GM12878 (cell line): ENCODE results near the gene UBR3. TPM values are rescaled to one million over a fixed set of nuclear protein-coding genes. Genes with fewer than 3 reads are reported as not detected.
"Not testable (repeated sequence)": the region's sequence is repeated elsewhere in the genome, so short reads cannot be mapped to it uniquely, and the experiment has no call there.

Experiments used
- ATAC-seq: fragments of 200-7000 bp; cut with Tn5 transposase; 3 replicates; pipeline ENCODE4 v1.9.1; 2020; ENCODE audit warnings: mild to moderate bottlenecking, moderate library complexity
- BruUV-seq: library from RNA; stranded (reverse); fragments of 400-500 nt; replicated peaks from 2 replicates; lab custom pipeline; 2021; lab: Mats Ljungman, UMichigan
- CTCF ChIA-PET: fragments of 300-600 bp; sonication (Branson Sonifier 250); formaldehyde crosslinking; extraction: SDS; loops from one replicate; lab custom pipeline; 2021; ENCODE audit warnings: inconsistent platforms; lab: Yijun Ruan, JAX
- POLR2A ChIA-PET: fragments of 350-600 bp; formaldehyde crosslinking; extraction: SDS; loops from one replicate; lab custom pipeline; 2021; ENCODE audit warnings: inconsistent platforms; lab: Charles Lee
- RAD21 ChIA-PET: fragments of 300-600 bp; sonication (Branson Sonifier 250); formaldehyde crosslinking; loops from one replicate; lab custom pipeline; 2023; ENCODE audit warnings: antibody characterized with exemption; ENCODE audit not compliant: unreplicated experiment; lab: Charles Lee
- SMC1A ChIA-PET: fragments of 300-600 bp; sonication (Branson Sonifier 250); formaldehyde crosslinking; loops from one replicate; lab custom pipeline; 2023; ENCODE audit not compliant: unreplicated experiment, uncharacterized antibody; lab: Charles Lee
- DNase-seq: peaks from one replicate; pipeline ENCODE4 v3.0.0-alpha.2; 2011; ENCODE audit warnings: low read depth, low spot score
- FAIRE-seq: peaks from 3 replicates; lab custom pipeline; 2011; peaks lifted over from hg19 to GRCh38; lab: Jason Lieb, UNC
- H2AFZ ChIP-seq: 2 replicates; pipeline ENCODE4 v1.6.0; 2011; ENCODE audit warnings: low read depth, low read length, control low read depth; ENCODE audit not compliant: control insufficient read depth
- H3K27ac ChIP-seq: 2 replicates; pipeline ENCODE4 v1.5.1; 2011; ENCODE audit warnings: control low read depth; ENCODE audit not compliant: control insufficient read depth, insufficient read depth
- H3K27me3 ChIP-seq, 2 experiments: replicated peaks in 1 of 2; 2 replicates each; pipeline versions ENCODE4 v1.6.0 to v1.6.1; 2011; ENCODE audit warnings: low read length in 1 of 2; ENCODE audit not compliant: control insufficient read depth in 2 of 2, insufficient read depth in 2 of 2
- H3K36me3 ChIP-seq, 2 experiments: 2 replicates each; pipeline ENCODE4 v1.5.1; 2011; ENCODE audit warnings: low read length in 1 of 2; ENCODE audit not compliant: control insufficient read depth in 2 of 2, insufficient read depth in 2 of 2
- H3K4me1 ChIP-seq: 2 replicates; pipeline ENCODE4 v1.6.1; 2011; ENCODE audit warnings: mild to moderate bottlenecking, low read length, moderate library complexity, mixed read lengths; ENCODE audit not compliant: control insufficient read depth, insufficient read depth
- H3K4me2 ChIP-seq: 2 replicates; pipeline ENCODE4 v1.6.0; 2011; ENCODE audit warnings: control low read depth; ENCODE audit not compliant: control insufficient read depth, insufficient read depth
- H3K4me3 ChIP-seq: fragments of 200-600 bp; sonication (generic); 2 replicates; pipeline ENCODE4 v1.5.1; 2016
- H3K79me2 ChIP-seq: 2 replicates; pipeline ENCODE4 v1.6.0; 2011; ENCODE audit warnings: low read length; ENCODE audit not compliant: control insufficient read depth, insufficient read depth
- H3K9ac ChIP-seq: 2 replicates; pipeline ENCODE4 v1.8.0; 2011; ENCODE audit warnings: low read length, control low read depth, mixed read lengths; ENCODE audit not compliant: control insufficient read depth, insufficient read depth
- H3K9me3 ChIP-seq: replicated peaks from 3 replicates; pipeline ENCODE4 v1.5.1; 2011; ENCODE audit warnings: mild to moderate bottlenecking, low read length; ENCODE audit not compliant: control insufficient read depth, insufficient read depth
- H4K20me1 ChIP-seq: 2 replicates; pipeline ENCODE4 v1.6.0; 2011; ENCODE audit not compliant: control insufficient read depth, insufficient read depth
- DPF2 ChIP-seq: fragments of 450-650 bp; IDR thresholded peaks from 2 replicates; pipeline ENCODE4 v1.6.1; 2017; ENCODE audit warnings: mild to moderate bottlenecking
- GATAD2B ChIP-seq: fragments of 450-650 bp; conservative IDR thresholded peaks from 2 replicates; pipeline ENCODE4 v1.6.1; 2017; ENCODE audit warnings: low read depth, mild to moderate bottlenecking, moderate library complexity
- IKZF2 ChIP-seq, 2 experiments: fragments of 450-650 bp; IDR thresholded peaks; 2 replicates each; pipeline ENCODE4 v1.6.1; 2017; ENCODE audit warnings: mild to moderate bottlenecking in 2 of 2, moderate library complexity in 2 of 2
- MTA3 ChIP-seq: IDR thresholded peaks from 2 replicates; pipeline ENCODE4 v1.6.1; 2012; ENCODE audit warnings: low read length, inconsistent platforms, borderline replicate concordance
- PAX8 ChIP-seq: fragments of 450-650 bp; IDR thresholded peaks from 2 replicates; pipeline ENCODE4 v1.6.1; 2017; ENCODE audit warnings: mild to moderate bottlenecking, moderate library complexity
- SUZ12 ChIP-seq: fragments of 200-600 bp; sonication (generic); IDR thresholded peaks from one replicate; pipeline ENCODE4 v1.6.1; 2018; ENCODE audit warnings: antibody characterized with exemption, mild to moderate bottlenecking; ENCODE audit not compliant: unreplicated experiment
- TCF3 ChIP-seq: IDR thresholded peaks from 2 replicates; pipeline ENCODE4 v1.6.1; 2012; ENCODE audit warnings: low read depth, mild to moderate bottlenecking, low read length, borderline replicate concordance; ENCODE audit not compliant: insufficient read depth
- ZNF207 ChIP-seq: fragments of 450-650 bp; IDR thresholded peaks from 2 replicates; pipeline ENCODE4 v1.6.1; 2014; ENCODE audit warnings: antibody characterized with exemption, mild to moderate bottlenecking, borderline replicate concordance
- WGBS: methylation state at CpG from one replicate; pipeline ENCODE4 v1.1.6; 2016; ENCODE audit warnings: low lambda C conversion rate; ENCODE audit not compliant: insufficient replicate concordance, insufficient coverage; ENCODE audit errors: missing lambda C conversion rate; 5-methylcytosine and 5-hydroxymethylcytosine counted together
- in situ Hi-C: fragments of 300-500 bp; cut with MboI; formaldehyde crosslinking; loops from 9 replicates; pipeline ENCODE4 v1.14.3; 2018; ENCODE audit warnings: mixed read lengths
- intact Hi-C: fragments of 100-400 bp; cut with micrococcal nuclease; formaldehyde crosslinking; loops from one replicate; pipeline ENCODE4 v1.14.2; 2022; ENCODE audit not compliant: unreplicated experiment
- polyA plus RNA-seq, 11 experiments: library from polyadenylated mRNA; depleted of rRNA in 4 of 11; unstranded in 6 of 11; stranded (reverse) in 5 of 11; fragments of >200 nt; fragmentation: Nextera tagmentation in 4 of 11; fragmentation: Illumina TruSeq in 1 of 11; extraction: Ambion mirVana in 4 of 11; extraction: Trizol in 1 of 11; gene quantifications; 1 replicate in 1 of 11; 2 replicates in 10 of 11; pipeline versions ENCODE4 v1.2.1 to v1.2.3, GENCODE V29; 2011 to 2016; ENCODE audit warnings: inconsistent platforms in 2 of 11, missing spikeins in 2 of 11, low read depth in 1 of 11
- total RNA-seq, 4 experiments: library from RNA; depleted of rRNA in 3 of 4; stranded (reverse); fragments of >200 nt in 3 of 4; fragmentation: Illumina TruSeq in 1 of 4; extraction: Trizol in 1 of 4; gene quantifications; 2 replicates each; pipeline versions ENCODE4 v1.2.1 to v1.2.3, GENCODE V29; 2013 to 2021
- TF ChIP-seq, protein P1 (sequence below): fragments of 450-650 bp; IDR thresholded peaks from 2 replicates; pipeline ENCODE4 v1.6.1; 2017; ENCODE audit warnings: mild to moderate bottlenecking, moderate library complexity
- TF ChIP-seq, protein P2 (sequence below): IDR thresholded peaks from 2 replicates; pipeline ENCODE4 v1.6.1; 2011; ENCODE audit warnings: mild to moderate bottlenecking, low read depth, low read length, moderate library complexity; ENCODE audit not compliant: insufficient replicate concordance

Gene UBR3
- total and polyA plus RNA-seq, 10 of the 15 experiments (the other 5 are each of a cell fraction or from before 2014, with no cell fraction given), result 3.8 to 22.9 (median 11.2) TPM

- TF ChIP-seq, protein P1, sequence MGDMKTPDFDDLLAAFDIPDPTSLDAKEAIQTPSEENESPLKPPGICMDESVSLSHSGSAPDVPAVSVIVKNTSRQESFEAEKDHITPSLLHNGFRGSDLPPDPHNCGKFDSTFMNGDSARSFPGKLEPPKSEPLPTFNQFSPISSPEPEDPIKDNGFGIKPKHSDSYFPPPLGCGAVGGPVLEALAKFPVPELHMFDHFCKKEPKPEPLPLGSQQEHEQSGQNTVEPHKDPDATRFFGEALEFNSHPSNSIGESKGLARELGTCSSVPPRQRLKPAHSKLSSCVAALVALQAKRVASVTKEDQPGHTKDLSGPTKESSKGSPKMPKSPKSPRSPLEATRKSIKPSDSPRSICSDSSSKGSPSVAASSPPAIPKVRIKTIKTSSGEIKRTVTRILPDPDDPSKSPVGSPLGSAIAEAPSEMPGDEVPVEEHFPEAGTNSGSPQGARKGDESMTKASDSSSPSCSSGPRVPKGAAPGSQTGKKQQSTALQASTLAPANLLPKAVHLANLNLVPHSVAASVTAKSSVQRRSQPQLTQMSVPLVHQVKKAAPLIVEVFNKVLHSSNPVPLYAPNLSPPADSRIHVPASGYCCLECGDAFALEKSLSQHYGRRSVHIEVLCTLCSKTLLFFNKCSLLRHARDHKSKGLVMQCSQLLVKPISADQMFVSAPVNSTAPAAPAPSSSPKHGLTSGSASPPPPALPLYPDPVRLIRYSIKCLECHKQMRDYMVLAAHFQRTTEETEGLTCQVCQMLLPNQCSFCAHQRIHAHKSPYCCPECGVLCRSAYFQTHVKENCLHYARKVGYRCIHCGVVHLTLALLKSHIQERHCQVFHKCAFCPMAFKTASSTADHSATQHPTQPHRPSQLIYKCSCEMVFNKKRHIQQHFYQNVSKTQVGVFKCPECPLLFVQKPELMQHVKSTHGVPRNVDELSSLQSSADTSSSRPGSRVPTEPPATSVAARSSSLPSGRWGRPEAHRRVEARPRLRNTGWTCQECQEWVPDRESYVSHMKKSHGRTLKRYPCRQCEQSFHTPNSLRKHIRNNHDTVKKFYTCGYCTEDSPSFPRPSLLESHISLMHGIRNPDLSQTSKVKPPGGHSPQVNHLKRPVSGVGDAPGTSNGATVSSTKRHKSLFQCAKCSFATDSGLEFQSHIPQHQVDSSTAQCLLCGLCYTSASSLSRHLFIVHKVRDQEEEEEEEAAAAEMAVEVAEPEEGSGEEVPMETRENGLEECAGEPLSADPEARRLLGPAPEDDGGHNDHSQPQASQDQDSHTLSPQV, result no peak
- TF ChIP-seq ZNF207, result no peak
- TF ChIP-seq SUZ12, result no peak
- TF ChIP-seq DPF2, result no peak
Observed at GRCh38 chr2:169808221-169808620, 19.0 kb upstream of the UBR3 start (continued).

DNA sequence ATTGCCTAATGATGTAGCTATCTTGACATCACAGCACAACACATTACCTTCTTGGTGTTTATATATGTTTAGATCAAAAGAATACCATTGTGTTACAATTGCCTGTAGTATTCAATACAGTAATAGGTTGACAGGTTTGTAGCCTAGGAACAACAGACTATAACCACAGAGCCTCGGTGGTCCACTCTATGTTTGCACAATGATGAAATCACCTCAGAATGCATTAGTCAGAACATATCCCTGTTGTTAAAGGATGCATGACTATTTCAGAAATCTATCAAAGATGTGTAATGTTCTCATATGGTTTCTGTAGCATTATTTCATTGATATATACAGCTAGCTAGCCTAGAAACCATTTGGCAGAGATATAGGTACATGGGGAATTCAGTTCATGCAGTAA lies 11.4 kb upstream of the UBR3 start:
- no peak for FAIRE-seq
- H3K9ac ChIP-seq, result no peak overlapping the region
- no peaks in the 10 kb centered on the region; the same call in 1 of the 3 replicates for H3K9me3 ChIP-seq
- TF ChIP-seq MTA3 (no peak), PAX8 (no peak), TCF3 (no peak), GATAD2B (no peak), IKZF2 (IDR thresholded peaks at IDR 0.05) (no peak)
- TF ChIP-seq, protein P2, sequence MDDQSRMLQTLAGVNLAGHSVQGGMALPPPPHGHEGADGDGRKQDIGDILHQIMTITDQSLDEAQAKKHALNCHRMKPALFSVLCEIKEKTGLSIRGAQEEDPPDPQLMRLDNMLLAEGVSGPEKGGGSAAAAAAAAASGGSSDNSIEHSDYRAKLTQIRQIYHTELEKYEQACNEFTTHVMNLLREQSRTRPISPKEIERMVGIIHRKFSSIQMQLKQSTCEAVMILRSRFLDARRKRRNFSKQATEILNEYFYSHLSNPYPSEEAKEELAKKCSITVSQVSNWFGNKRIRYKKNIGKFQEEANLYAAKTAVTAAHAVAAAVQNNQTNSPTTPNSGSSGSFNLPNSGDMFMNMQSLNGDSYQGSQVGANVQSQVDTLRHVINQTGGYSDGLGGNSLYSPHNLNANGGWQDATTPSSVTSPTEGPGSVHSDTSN, result no peak
- intact Hi-C loops, result no loop called here
- ChIA-PET CTCF (interaction anchor here (0.5 to 1.4 kb wide), 3 partner anchors 9 to 351 kb away, joined by 3 to 7 read pairs (median 3); partner anchors contain the start of gene METTL5), SMC1A (interaction anchor here (1.0 to 1.2 kb wide), 2 partner anchors 8 to 16 kb away, joined by 3 to 5 read pairs; partner anchors contain the start of gene METTL5), POLR2A (interaction anchor here (0.9 kb wide), 1 partner anchor 12 kb away, joined by 3 read pairs; no protein-coding TSS in a partner anchor), RAD21 (no interaction called here)
- H3K36me3 ChIP-seq, result peaks cover 0 to 18% of the 10 kb centered on the region in 2 experiments; a peak in 3 of 4 replicates
- no peak for ATAC-seq
- H3K27me3 ChIP-seq, result no peaks in the 10 kb centered on the region
- H3K79me2 ChIP-seq, result no peaks in the 10 kb centered on the region
- WGBS, result 58% methylated on average over 1 of the region's 1 CpG
- H4K20me1 ChIP-seq, result no peaks in the 10 kb centered on the region
- H3K4me2 ChIP-seq, result no peak overlapping the region
- DNase-seq, result no peak
- H2AFZ ChIP-seq, result no peak overlapping the region
- no TSS peak for BruUV-seq
- H3K27ac ChIP-seq, result no peak overlapping the region
- in situ Hi-C loops, result no loop called here
- H3K4me3 ChIP-seq, result no peak overlapping the region
- H3K4me1 ChIP-seq, result no peaks in the 10 kb centered on the region

GRCh38 chr2:169816961-169817360 lies 10.3 kb upstream of the UBR3 start:
- POLR2A ChIA-PET, H3K4me2 ChIP-seq, H3K27me3 ChIP-seq, H3K4me1 ChIP-seq, H3K9me3 ChIP-seq, FAIRE-seq, intact Hi-C loops, in situ Hi-C loops, H3K79me2 ChIP-seq, H4K20me1 ChIP-seq, ATAC-seq, H3K4me3 ChIP-seq, DNase-seq, CTCF ChIA-PET, RAD21 ChIA-PET, BruUV-seq, H3K9ac ChIP-seq, H2AFZ ChIP-seq, H3K27ac ChIP-seq: not testable (repeated sequence)
- peaks cover 0 to 21% of the 10 kb centered on the region in 2 experiments; a peak in 3 of 4 replicates for H3K36me3 ChIP-seq
- SMC1A ChIA-PET, result interaction anchor here (1.1 kb wide), 1 partner anchor 11 kb away, joined by 5 read pairs; no protein-coding TSS in a partner anchor
